B cell (primary cell): ENCODE measurements around the gene ATRIP. TPM values are rescaled to one million over a fixed set of nuclear protein-coding genes. Genes with fewer than 3 reads are reported as not detected.

ENCODE experiments used
- ATAC-seq: fragments of 200-7000 bp; cut with Tn5 transposase; one replicate; pipeline ENCODE4 v1.10.0; 2021; ENCODE audit warnings: low read depth, mild to moderate bottlenecking, moderate number of reproducible peaks, moderate library complexity
- CTCF ChIA-PET: fragments of 350-600 bp; sonication (Branson Sonifier 250); formaldehyde crosslinking; loops from one replicate; lab custom pipeline; 2021; ENCODE audit warnings: antibody characterized with exemption, inconsistent platforms; lab: Charles Lee
- POLR2A ChIA-PET: fragments of 350-600 bp; sonication (Branson Sonifier 250); formaldehyde crosslinking; loops from one replicate; lab custom pipeline; 2021; ENCODE audit warnings: antibody characterized with exemption; lab: Charles Lee
- DNase-seq: peaks from one replicate; pipeline ENCODE4 v3.0.0; 2013
- H2AFZ ChIP-seq: 2 replicates; pipeline ENCODE4 v1.6.1; 2012; ENCODE audit warnings: mild to moderate bottlenecking, low read depth, low read length; ENCODE audit not compliant: insufficient read depth, poor library complexity, severe bottlenecking
- H3K27ac ChIP-seq, 2 donors: 1 replicate in 1 of 2; 2 replicates in 1 of 2; pipeline ENCODE4 v1.5.1; 2012 to 2013; ENCODE audit warnings: low read length in 2 of 2, mild to moderate bottlenecking in 2 of 2, moderate library complexity in 1 of 2
- H3K27me3 ChIP-seq, 4 experiments: fragments of 200-600 bp in 1 of 4; sonication (generic) in 1 of 4; replicated peaks in 1 of 4; 1 replicate in 2 of 4; 2 replicates in 2 of 4; pipeline versions ENCODE4 v1.6.1 to v1.7.0; 2013 to 2016; ENCODE audit warnings: low read length in 3 of 4, mild to moderate bottlenecking in 2 of 4, mixed read lengths in 1 of 4, moderate library complexity in 1 of 4; ENCODE audit not compliant: insufficient read depth in 4 of 4, control insufficient read depth in 3 of 4; ENCODE audit errors: control extremely low read depth in 1 of 4
- H3K36me3 ChIP-seq, 2 experiments: replicated peaks in 1 of 2; 1 replicate in 1 of 2; 2 replicates in 1 of 2; pipeline versions ENCODE4 v1.6.1 to v1.7.1; 2013; ENCODE audit warnings: low read length in 1 of 2; ENCODE audit not compliant: insufficient read depth in 2 of 2, control insufficient read depth in 1 of 2; ENCODE audit errors: control extremely low read depth in 1 of 2, extremely low read depth in 1 of 2
- H3K4me1 ChIP-seq, 2 donors: fragments of 200-600 bp in 1 of 2; sonication (generic) in 1 of 2; 1 replicate in 1 of 2; 2 replicates in 1 of 2; pipeline versions ENCODE4 v1.5.1 to v1.6.1; 2013 to 2017; ENCODE audit warnings: low read length in 2 of 2; ENCODE audit not compliant: control insufficient read depth in 2 of 2, insufficient read depth in 2 of 2
- H3K4me2 ChIP-seq: replicated peaks from 2 replicates; pipeline ENCODE3; 2012; ENCODE audit warnings: mild to moderate bottlenecking, low read depth, low read length; ENCODE audit not compliant: poor library complexity, severe bottlenecking
- H3K4me3 ChIP-seq, 5 experiments: fragments of 200-600 bp in 1 of 5; sonication (generic) in 1 of 5; 1 replicate in 3 of 5; 2 replicates in 2 of 5; pipeline versions ENCODE4 v1.5.1 to v1.7.0; 2011 to 2016; ENCODE audit warnings: low read length in 4 of 5, mild to moderate bottlenecking in 4 of 5, low read depth in 2 of 5, control low read depth in 1 of 5, moderate library complexity in 1 of 5; ENCODE audit not compliant: insufficient read depth in 1 of 5; ENCODE audit errors: control extremely low read depth in 1 of 5, extremely low read depth in 1 of 5
- H3K79me2 ChIP-seq: fragments of 200-600 bp; sonication (generic); one replicate; pipeline ENCODE4 v1.6.0; 2016; ENCODE audit warnings: low read length; ENCODE audit not compliant: control insufficient read depth, insufficient read depth
- H3K9ac ChIP-seq: fragments of 200-600 bp; sonication (generic); 2 replicates; pipeline ENCODE4 v1.6.1; 2017; ENCODE audit warnings: mild to moderate bottlenecking, low read length, moderate library complexity
- H3K9me3 ChIP-seq, 3 donors: one replicate each; pipeline versions ENCODE4 v1.6.1 to v1.7.1; 2013; ENCODE audit warnings: low read length in 2 of 3; ENCODE audit not compliant: control insufficient read depth in 2 of 3, insufficient read depth in 1 of 3; ENCODE audit errors: control extremely low read depth in 1 of 3
- H4K20me1 ChIP-seq: 2 replicates; pipeline ENCODE4 v1.6.0; 2012; ENCODE audit warnings: mild to moderate bottlenecking, low read length; ENCODE audit not compliant: insufficient read depth, control insufficient read depth, poor library complexity, severe bottlenecking
- H3K27ac Mint-ChIP-seq: one replicate; pipeline ENCODE4 v1.8.0; 2021; ENCODE audit warnings: mixed read lengths
- H3K27me3 Mint-ChIP-seq: one replicate; pipeline ENCODE4 v1.8.0; 2021; ENCODE audit warnings: mixed read lengths
- H3K4me1 Mint-ChIP-seq: one replicate; pipeline ENCODE4 v1.8.0; 2021; ENCODE audit warnings: mixed read lengths
- H3K4me3 Mint-ChIP-seq: one replicate; pipeline ENCODE4 v1.8.0; 2021; ENCODE audit warnings: mixed read lengths
- H3K9me3 Mint-ChIP-seq: one replicate; pipeline ENCODE4 v1.8.0; 2022; ENCODE audit warnings: mixed read lengths; ENCODE audit not compliant: insufficient read depth
- CTCF ChIP-seq: fragments of 200-600 bp; IDR thresholded peaks from one replicate; pipeline ENCODE4 v1.8.0; 2022; ENCODE audit warnings: antibody characterized with exemption, mild to moderate bottlenecking
- EZH2 ChIP-seq: IDR thresholded peaks from 2 replicates; pipeline ENCODE4 v1.6.1; 2012; ENCODE audit warnings: borderline replicate concordance, low read depth, mild to moderate bottlenecking, moderate library complexity, low read length; ENCODE audit not compliant: insufficient read depth, poor library complexity, severe bottlenecking
- WGBS: methylation state at CpG from one replicate; pipeline ENCODE4 v1.1.5; 2013; ENCODE audit warnings: missing lambda C conversion rate; ENCODE audit not compliant: insufficient coverage; 5-methylcytosine and 5-hydroxymethylcytosine counted together
- intact Hi-C: fragments of 100-400 bp; cut with micrococcal nuclease; formaldehyde crosslinking; loops from one replicate; pipeline ENCODE4 v1.10.0; 2022
- polyA plus RNA-seq: library from polyadenylated mRNA; depleted of rRNA; stranded (reverse); fragments of >200 nt; gene quantifications from 2 replicates; pipeline ENCODE4 v1.2.3, GENCODE V29; 2012
- total RNA-seq, 2 donors: library from RNA; stranded (reverse); fragments of 120-200 nt in 1 of 2; gene quantifications; 1 replicate in 1 of 2; 2 replicates in 1 of 2; pipeline versions ENCODE4 v1.2.3 to v1.2.4, GENCODE V29; 2013 to 2022

Gene ATRIP
- total and polyA plus RNA-seq, 2 donors (not counting 1 experiment from before 2014, with no cell fraction given), result 10.5 to 11.6 TPM

GRCh38 chr3:48467110-48467454, 20.5 kb downstream of the ATRIP start:
- peak overlapping the region; percentile 16 to 92 (median 88) for H3K4me3 ChIP-seq
- H2AFZ ChIP-seq, result no peak overlapping the region
- ATAC-seq (no peak), DNase-seq (no peak)
- no peaks in the 10 kb centered on the region for H3K27me3 Mint-ChIP-seq
- peak overlapping the region; percentile 94 for H3K4me3 Mint-ChIP-seq
- H3K4me2 ChIP-seq, result peak overlapping the region; percentile 95
- H3K79me2 ChIP-seq, result peaks cover 71% of the 10 kb centered on the region
- peak overlapping the region; percentile 94 for H3K27ac Mint-ChIP-seq
- peaks cover 55% of the 10 kb centered on the region for H3K4me1 Mint-ChIP-seq
- no peaks in the 10 kb centered on the region for H3K9me3 ChIP-seq
- H3K9me3 Mint-ChIP-seq, result no peaks in the 10 kb centered on the region
- peak overlapping the region; percentile 90 for H3K9ac ChIP-seq
- CTCF ChIA-PET, result interaction anchor here (1.3 to 17.7 kb wide), 5 partner anchors 11 to 82 kb away, joined by 5 to 240 read pairs (median 12); partner anchors contain the start of gene SHISA5
- POLR2A ChIA-PET, result interaction anchor here (0.6 to 2.6 kb wide), 8 partner anchors 10 to 226 kb away, joined by 3 to 20 read pairs (median 8); partner anchors contain the start of genes ATRIP and ZNF589
- peaks cover 61 to 66% of the 10 kb centered on the region in 2 donors for H3K4me1 ChIP-seq
- H3K27me3 ChIP-seq, result no peaks in the 10 kb centered on the region
- peaks cover 35% of the 10 kb centered on the region for H4K20me1 ChIP-seq
- intact Hi-C loops, result loop anchor here (10.0 kb wide), 1 partner anchor 218 kb away; the partner anchor contains the start of gene NCKIPSD
- peak overlapping the region; percentile 96 to 99 for H3K27ac ChIP-seq
- TF ChIP-seq EZH2, result no peak
- no peak for TF ChIP-seq CTCF
- WGBS, result 90% methylated on average over 9 of the region's 9 CpGs
- peaks cover 0 to 37% of the 10 kb centered on the region in 2 experiments for H3K36me3 ChIP-seq
